Naive thymus-derived CD4-positive, alpha-beta T cell (primary cell): ENCODE results near the gene PLAAT4. TPM values are rescaled to one million over a fixed set of nuclear protein-coding genes. Genes with fewer than 3 reads are reported as not detected.
"Not testable (repeated sequence)": the region's sequence is repeated elsewhere in the genome, so short reads cannot be mapped to it uniquely, and the experiment has no call there.

Source experiments
- ATAC-seq: fragments of 150-1000 bp; cut with Tn5 transposase; 2 replicates; pipeline ENCODE4 v1.10.0; 2021; ENCODE audit warnings: mild to moderate bottlenecking, moderate library complexity
- CTCF ChIA-PET: fragments of 350-600 bp; sonication (Branson Sonifier 250); formaldehyde crosslinking; loops from one replicate; lab custom pipeline; 2021; ENCODE audit warnings: antibody characterized with exemption; lab: Charles Lee
- POLR2A ChIA-PET: fragments of 350-600 bp; sonication (Branson Sonifier 250); formaldehyde crosslinking; loops from one replicate; lab custom pipeline; 2021; ENCODE audit warnings: antibody characterized with exemption, inconsistent platforms; lab: Charles Lee
- DNase-seq, 9 donors: peaks; one replicate each; pipeline versions ENCODE4 v3.0.0 to v3.0.0-alpha.2; 2020 to 2022; ENCODE audit warnings: mixed read lengths in 1 of 9
- H3K27ac ChIP-seq: one replicate; pipeline ENCODE4 v1.7.0; 2013; ENCODE audit warnings: mild to moderate bottlenecking, low read depth, low read length, moderate library complexity
- H3K27me3 ChIP-seq, 2 donors: one replicate each; pipeline ENCODE4 v1.7.0; 2013; ENCODE audit warnings: low read length in 2 of 2, mild to moderate bottlenecking in 2 of 2, moderate library complexity in 2 of 2; ENCODE audit not compliant: control insufficient read depth in 2 of 2, insufficient read depth in 2 of 2
- H3K36me3 ChIP-seq, 3 experiments: 1 replicate in 2 of 3; 2 replicates in 1 of 3; pipeline ENCODE4 v1.7.0; 2013; ENCODE audit warnings: low read length in 3 of 3, mild to moderate bottlenecking in 3 of 3, moderate library complexity in 1 of 3; ENCODE audit not compliant: insufficient read depth in 3 of 3, control insufficient read depth in 2 of 3
- H3K4me1 ChIP-seq, 2 donors: one replicate each; pipeline ENCODE4 v1.7.0; 2013; ENCODE audit warnings: low read length in 2 of 2, mild to moderate bottlenecking in 2 of 2, moderate library complexity in 1 of 2; ENCODE audit not compliant: control insufficient read depth in 2 of 2, insufficient read depth in 2 of 2
- H3K4me3 ChIP-seq: 2 replicates; pipeline ENCODE4 v1.7.0; 2013; ENCODE audit warnings: mild to moderate bottlenecking, low read length
- H3K9me3 ChIP-seq, 3 experiments: 1 replicate in 2 of 3; 2 replicates in 1 of 3; pipeline ENCODE4 v1.7.0; 2013; ENCODE audit warnings: low read length in 3 of 3; ENCODE audit not compliant: control insufficient read depth in 2 of 3
- H3K27ac Mint-ChIP-seq, 9 donors: one replicate each; pipeline ENCODE4 v1.8.0; 2020 to 2022; ENCODE audit warnings: mixed read lengths in 9 of 9, mild to moderate bottlenecking in 8 of 9, moderate library complexity in 5 of 9, inconsistent platforms in 2 of 9
- H3K27me3 Mint-ChIP-seq, 5 donors: one replicate each; pipeline ENCODE4 v1.8.0; 2021 to 2022; ENCODE audit warnings: mixed read lengths in 5 of 5, mild to moderate bottlenecking in 1 of 5
- H3K36me3 Mint-ChIP-seq, 5 donors: one replicate each; pipeline ENCODE4 v1.8.0; 2020 to 2022; ENCODE audit warnings: mixed read lengths in 5 of 5, mild to moderate bottlenecking in 3 of 5, inconsistent platforms in 1 of 5
- H3K4me1 Mint-ChIP-seq, 7 donors: one replicate each; pipeline ENCODE4 v1.8.0; 2020 to 2022; ENCODE audit warnings: mixed read lengths in 7 of 7, mild to moderate bottlenecking in 3 of 7, inconsistent platforms in 1 of 7
- H3K4me3 Mint-ChIP-seq, 10 donors: one replicate each; pipeline ENCODE4 v1.8.0; 2020 to 2022; ENCODE audit warnings: mild to moderate bottlenecking in 10 of 10, mixed read lengths in 10 of 10, moderate library complexity in 6 of 10, inconsistent platforms in 2 of 10
- H3K9me3 Mint-ChIP-seq, 11 donors: one replicate each; pipeline ENCODE4 v1.8.0; 2020 to 2022; ENCODE audit warnings: mixed read lengths in 11 of 11, mild to moderate bottlenecking in 4 of 11, inconsistent platforms in 1 of 11, moderate library complexity in 1 of 11
- intact Hi-C, 2 donors: fragments of 100-400 bp; cut with micrococcal nuclease; formaldehyde crosslinking; loops; one replicate each; pipeline ENCODE4 v1.15.1; 2023
- polyA plus RNA-seq, 2 donors: library from polyadenylated mRNA; unstranded; fragments of 300-500 nt; fragmentation: Illumina TruSeq; gene quantifications; one replicate each; pipeline ENCODE4 v1.2.3, GENCODE V29; 2021
- total RNA-seq, 6 experiments: library from RNA in 5 of 6; stranded (reverse) in 5 of 6; gene quantifications; 1 replicate in 5 of 6; 2 replicates in 1 of 6; pipeline ENCODE4 v1.2.3 and lab custom pipeline; 2021 to 2026

The PLAAT4 gene
- total and polyA plus RNA-seq, 7 experiments from 2014 or later, result 96.2 to 468 (median 132) TPM

GRCh38 chr11:63527667-63528066, 8.9 kb upstream of the PLAAT4 start:
- H3K36me3 Mint-ChIP-seq, result peaks cover 0 to 10% (median 0%) of the 10 kb centered on the region in 5 donors
- Histone ChIP-seq H3K27me3 (no peaks in the 10 kb centered on the region), H3K4me3 (no peak overlapping the region), H3K4me1 (peaks cover 16 to 31% of the 10 kb centered on the region in 2 donors), H3K27ac (no peak overlapping the region), H3K36me3 (no peaks in the 10 kb centered on the region), H3K9me3 (no peaks in the 10 kb centered on the region)
- H3K4me1 Mint-ChIP-seq, result peaks cover 25 to 46% (median 44%) of the 10 kb centered on the region in 7 donors
- ChIA-PET CTCF (no interaction called here), POLR2A (no interaction called here)
- DNase-seq (no peak), ATAC-seq (no peak)
- H3K4me3 Mint-ChIP-seq, result peak overlapping the region in 2 of 10 donors; percentile 12 to 35
- H3K27me3 Mint-ChIP-seq, result peaks cover 0 to 9% (median 0%) of the 10 kb centered on the region in 5 donors
- peaks cover 0 to 9% (median 0%) of the 10 kb centered on the region in 11 donors for H3K9me3 Mint-ChIP-seq
- intact Hi-C loops, result no loop called here
- H3K27ac Mint-ChIP-seq, result peak overlapping the region in 4 of 9 donors; percentile 41 to 79 (median 73)

DNA sequence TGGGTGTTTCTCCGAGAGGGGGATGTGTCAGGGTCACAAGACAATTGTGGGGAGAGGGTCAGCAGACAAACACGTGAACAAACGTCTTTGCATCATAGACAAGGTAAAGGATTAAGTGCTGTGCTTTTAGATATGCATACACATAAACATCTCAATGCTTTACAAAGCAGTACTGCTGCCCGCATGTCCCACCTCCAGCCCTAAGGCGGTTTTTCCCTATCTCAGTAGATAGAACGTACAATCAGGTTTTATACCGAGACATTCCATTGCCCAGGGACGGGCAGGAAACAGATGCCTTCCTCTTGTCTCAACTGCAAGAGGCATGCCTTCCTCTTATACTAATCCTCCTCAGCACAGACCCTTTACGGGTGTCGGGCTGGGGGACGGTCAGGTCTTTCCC, 8.5 kb upstream of the PLAAT4 start:
- H3K27me3 ChIP-seq, H3K4me3 ChIP-seq, POLR2A ChIA-PET, intact Hi-C loops, H3K9me3 ChIP-seq, H3K27me3 Mint-ChIP-seq, ATAC-seq, H3K27ac ChIP-seq, H3K36me3 ChIP-seq, H3K9me3 Mint-ChIP-seq, DNase-seq, CTCF ChIA-PET, H3K36me3 Mint-ChIP-seq: not testable (repeated sequence)
- peak overlapping the region in 3 of 10 donors; percentile 35 to 64 (median 54) for H3K4me3 Mint-ChIP-seq
- peaks cover 21 to 36% of the 10 kb centered on the region in 2 donors for H3K4me1 ChIP-seq
- peaks cover 26 to 51% (median 49%) of the 10 kb centered on the region in 7 donors for H3K4me1 Mint-ChIP-seq
- H3K27ac Mint-ChIP-seq, result peak overlapping the region in 3 of 9 donors; percentile 31 to 79 (median 77)

- H3K36me3 Mint-ChIP-seq, H3K9me3 Mint-ChIP-seq, H3K36me3 ChIP-seq, H3K27ac ChIP-seq, intact Hi-C loops, H3K27me3 ChIP-seq, H3K9me3 ChIP-seq, DNase-seq, ATAC-seq, H3K4me3 ChIP-seq, H3K27me3 Mint-ChIP-seq: not testable (repeated sequence)
- Mint-ChIP-seq H3K4me1 (peaks cover 32 to 57% (median 56%) of the 10 kb centered on the region in 7 donors), H3K4me3 (peak overlapping the region in 4 of 10 donors; percentile 23 to 47 (median 38)), H3K27ac (peak overlapping the region in 8 of 9 donors; percentile 48 to 88 (median 83))
- POLR2A ChIA-PET, result interaction anchor here (0.7 to 2.1 kb wide), 3 partner anchors 9 to 549 kb away, joined by 3 to 7 read pairs (median 6); no protein-coding TSS in a partner anchor
- CTCF ChIA-PET, result interaction anchor here (0.7 to 1.1 kb wide), 2 partner anchors 9 to 109 kb away, joined by 4 read pairs; no protein-coding TSS in a partner anchor
- H3K4me1 ChIP-seq, result peaks cover 27 to 42% of the 10 kb centered on the region in 2 donors
Observed at GRCh38 chr11:63528729-63529278, 7.8 kb upstream of the PLAAT4 start.

DNA sequence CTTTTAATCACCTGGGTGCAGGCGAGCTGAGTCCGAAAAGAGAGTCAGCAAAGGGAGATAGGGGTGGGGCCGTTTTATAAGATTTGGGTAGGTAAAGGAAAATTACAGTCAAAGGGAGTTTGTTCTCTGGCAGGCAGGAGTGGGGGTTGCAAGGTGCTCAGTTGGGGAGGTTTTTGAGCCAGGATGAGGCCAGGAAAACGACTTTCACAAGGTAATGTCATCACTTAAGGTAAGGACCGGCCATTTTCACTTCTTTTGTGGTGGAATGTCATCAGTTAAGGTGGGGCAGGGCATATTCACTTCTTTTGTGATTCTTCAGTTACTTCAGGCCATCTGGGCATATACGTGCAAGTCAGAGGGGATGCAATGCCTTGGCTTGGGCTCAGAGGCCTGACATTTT, 7.2 kb upstream of the PLAAT4 start:
- H3K4me1 Mint-ChIP-seq, result peaks cover 35 to 63% (median 62%) of the 10 kb centered on the region in 7 donors
- POLR2A ChIA-PET, result interaction anchor here (0.7 to 2.1 kb wide), 6 partner anchors 8 to 550 kb away, joined by 3 to 7 read pairs (median 4); no protein-coding TSS in a partner anchor
- H3K9me3 ChIP-seq, ATAC-seq, H3K27ac ChIP-seq, intact Hi-C loops, H3K36me3 Mint-ChIP-seq, H3K4me3 ChIP-seq, H3K27me3 ChIP-seq, H3K36me3 ChIP-seq, DNase-seq, H3K27me3 Mint-ChIP-seq, H3K9me3 Mint-ChIP-seq: not testable (repeated sequence)
- CTCF ChIA-PET, result interaction anchor here (0.7 to 1.2 kb wide), 6 partner anchors 9 to 117 kb away, joined by 3 to 4 read pairs (median 3); no protein-coding TSS in a partner anchor
- peak overlapping the region in 8 of 9 donors; percentile 74 to 90 (median 86) for H3K27ac Mint-ChIP-seq
- peaks cover 33 to 47% of the 10 kb centered on the region in 2 donors for H3K4me1 ChIP-seq
- H3K4me3 Mint-ChIP-seq, result peak overlapping the region in 7 of 10 donors; percentile 23 to 47 (median 38)

DNA sequence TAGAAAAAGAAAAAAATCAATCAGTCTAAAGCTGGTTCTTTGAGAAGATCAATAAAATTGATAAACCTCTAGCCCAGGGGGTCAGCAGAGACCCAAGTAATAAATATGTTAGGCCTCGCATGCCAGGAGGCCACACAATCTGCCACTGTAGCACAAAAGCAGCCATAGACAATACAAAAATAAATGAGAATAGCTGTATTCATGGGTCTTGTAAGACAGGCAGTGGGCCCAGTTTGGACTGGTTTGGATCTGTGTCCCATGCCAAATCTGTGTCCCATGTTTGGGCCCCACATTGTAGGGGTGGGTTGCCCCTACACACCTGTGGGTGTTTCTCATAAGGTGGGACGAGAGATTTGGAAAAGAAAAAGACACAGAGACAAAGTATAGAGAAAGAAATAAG, 6.6 kb upstream of the PLAAT4 start:
- Mint-ChIP-seq H3K36me3 (peaks cover 0 to 2% (median 0%) of the 10 kb centered on the region in 5 donors), H3K4me3 (peak overlapping the region in 7 of 10 donors; percentile 17 to 55 (median 39)), H3K9me3 (no peaks in the 10 kb centered on the region), H3K27ac (peak overlapping the region; percentile 60 to 90 (median 85)), H3K4me1 (peaks cover 35 to 69% (median 67%) of the 10 kb centered on the region in 7 donors), H3K27me3 (peaks cover 0 to 2% (median 0%) of the 10 kb centered on the region in 5 donors)
- ChIA-PET POLR2A (interaction anchor here (1.1 to 2.1 kb wide), 4 partner anchors 9 to 24 kb away, joined by 3 to 7 read pairs (median 4); no protein-coding TSS in a partner anchor), CTCF (interaction anchor here (0.7 to 1.2 kb wide), 5 partner anchors 8 to 117 kb away, joined by 3 to 4 read pairs (median 3); no protein-coding TSS in a partner anchor)
- H3K4me1 ChIP-seq, result peaks cover 39 to 52% of the 10 kb centered on the region in 2 donors
- intact Hi-C loops, result loop anchor here (2.0 to 5.0 kb wide), 4 partner anchors 31 to 83 kb away; partner anchors contain the start of gene PLAAT3 (in 1 of the 2)
- DNase-seq (no peak), ATAC-seq (no peak)
- H3K4me3 ChIP-seq, result no peak overlapping the region
- no peaks in the 10 kb centered on the region for H3K27me3 ChIP-seq
- H3K36me3 ChIP-seq, result no peaks in the 10 kb centered on the region
- no peaks in the 10 kb centered on the region for H3K9me3 ChIP-seq
- H3K27ac ChIP-seq, result peak overlapping the region; percentile 41

- H3K27me3 ChIP-seq, H3K9me3 Mint-ChIP-seq, H3K36me3 ChIP-seq, H3K9me3 ChIP-seq, H3K27me3 Mint-ChIP-seq, H3K36me3 Mint-ChIP-seq: not testable (repeated sequence)
- intact Hi-C loops, result loop anchor here (1.0 to 5.0 kb wide), 6 partner anchors 30 to 82 kb away; partner anchors contain the start of gene PLAAT3 (in 1 of the 2)
- ChIA-PET POLR2A (interaction anchor here (0.8 to 10.4 kb wide), 6 partner anchors 7 to 1159 kb away, joined by 3 to 172 read pairs (median 4); no protein-coding TSS in a partner anchor), CTCF (interaction anchor here (1.4 kb wide), 1 partner anchor 22 kb away, joined by 5 read pairs; no protein-coding TSS in a partner anchor)
- Histone ChIP-seq H3K27ac (peak overlapping the region; percentile 52), H3K4me1 (peaks cover 51 to 64% of the 10 kb centered on the region in 2 donors), H3K4me3 (peak overlapping the region; percentile 34)
- ATAC-seq, result peak; percentile 99
- Mint-ChIP-seq H3K27ac (peak overlapping the region; percentile 77 to 96 (median 91)), H3K4me3 (peak overlapping the region; percentile 52 to 84 (median 72)), H3K4me1 (peaks cover 43 to 81% (median 79%) of the 10 kb centered on the region in 7 donors)
- peak in 8 of 9 donors; percentile 36 to 87 (median 81) for DNase-seq
Observed at GRCh38 chr11:63531074-63531792, 5.4 kb upstream of the PLAAT4 start.
